Spleen (tissue), 7 donors: ENCODE data around the gene NAB1.

Source experiments
- CTCF ChIP-seq, 11 experiments: fragments of 200-600 bp in 7 of 11; fragments of 450-650 bp in 4 of 11; sonication (generic) in 4 of 11; IDR thresholded peaks in 8 of 11; conservative IDR thresholded peaks in 3 of 11; 1 replicate in 7 of 11; 2 replicates in 4 of 11; pipeline versions ENCODE4 v1.4.0 to v1.8.0; 2016 to 2021; ENCODE audit warnings: antibody characterized with exemption in 11 of 11, inconsistent platforms in 4 of 11, mild to moderate bottlenecking in 1 of 11
- POLR2A ChIP-seq, 3 donors: fragments of 450-650 bp; IDR thresholded peaks; one replicate each; pipeline ENCODE4 v1.5.1; 2017; ENCODE audit warnings: antibody characterized with exemption in 3 of 3, mild to moderate bottlenecking in 1 of 3
- POLR2AphosphoS5 ChIP-seq, 3 donors: sonication (generic); formaldehyde crosslinking; IDR thresholded peaks; one replicate each; pipeline ENCODE4 v1.5.1; 2017; ENCODE audit warnings: antibody characterized with exemption in 3 of 3
- donor health status: DM: no; HTN: no; CAD: no; lungs with moderate emphysema.
- donor health status: DM: no; HTN: no; CAD: no.
- donor health status: DM: no; HTN: no; CAD: no.

GRCh38 chr2:190655113-190655512 is 6.2 kb downstream of the NAB1 start:
- TF ChIP-seq CTCF (IDR thresholded peaks at IDR 0.05 in 8 of 11, conservative IDR thresholded peaks at IDR 0.05 in 3 of 11) (no peak), POLR2A (IDR thresholded peaks at IDR 0.05) (no peak), POLR2AphosphoS5 (IDR thresholded peaks at IDR 0.05) (no peak)
